Activated T-cell treated with anti-CD3 and anti-CD28 coated beads for 24 hours (primary cell): Measurements from ENCODE around the gene CD247.

Experiments used
- DNase-seq: peaks from one replicate; pipeline ENCODE4 v3.0.0-alpha.2; 2020; ENCODE audit warnings: low read depth

Gene CD247

DNA sequence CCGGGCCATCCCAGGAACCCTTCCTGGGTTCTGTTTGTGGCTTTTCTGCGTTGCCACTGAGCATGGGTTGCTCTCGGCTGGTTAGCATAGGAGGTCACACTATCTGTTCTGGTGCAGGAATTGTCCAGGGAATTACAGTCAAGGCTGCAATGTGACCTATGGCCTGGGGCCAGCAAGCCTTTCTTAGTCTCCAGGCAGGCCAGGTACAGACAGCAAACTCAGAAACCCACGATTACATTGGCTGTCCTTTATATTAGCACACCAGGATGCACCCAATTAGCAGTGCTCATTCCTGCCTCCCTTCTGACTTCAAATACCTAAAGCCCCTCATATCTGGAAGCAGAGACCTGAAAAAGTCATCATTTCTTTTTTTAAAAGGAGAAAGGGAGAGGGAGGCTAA lies 55.2 kb downstream of the CD247 start:
- no peak for DNase-seq

DNA sequence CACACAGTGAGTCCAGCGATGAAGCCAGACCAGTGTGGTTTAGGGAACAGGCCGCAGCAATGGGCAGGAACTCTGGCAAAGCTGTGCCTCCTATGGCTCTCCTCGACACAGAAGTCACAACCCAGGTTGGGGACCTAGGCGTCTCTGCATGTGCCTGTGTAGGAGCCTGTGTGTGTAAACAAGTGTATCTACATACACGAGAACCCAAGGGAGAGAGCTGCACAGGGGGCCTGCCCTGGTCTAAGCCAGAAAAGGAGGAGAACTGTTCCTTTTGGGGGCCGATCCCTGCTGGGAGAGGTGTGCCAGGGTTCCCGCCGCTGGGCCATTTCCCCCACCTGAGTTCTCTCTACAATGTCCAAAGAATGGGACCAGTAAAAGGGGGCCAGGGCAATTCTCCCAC lies 56.0 kb downstream of the CD247 start:
- DNase-seq = no peak

DNA sequence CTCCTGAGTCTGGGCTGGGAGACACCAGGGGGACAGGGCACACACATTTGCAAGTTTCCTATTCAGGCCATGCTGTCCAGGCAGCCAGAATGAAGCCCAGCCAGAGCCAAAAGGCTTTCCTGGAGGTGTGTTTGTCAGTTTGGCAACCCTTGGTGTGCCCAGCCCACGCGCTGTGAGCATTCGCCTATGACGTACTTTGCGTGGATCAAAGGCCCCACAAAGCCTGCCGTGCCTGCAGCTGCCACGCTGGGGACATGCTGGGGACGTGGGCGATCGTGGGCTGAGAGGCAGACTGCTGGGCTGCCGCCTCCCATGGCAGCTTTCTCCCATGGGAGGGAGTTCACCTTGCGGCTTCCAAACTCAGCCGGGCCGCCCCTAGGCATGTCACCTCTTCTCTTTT lies 57.5 kb downstream of the CD247 start:
- DNase-seq = no peak

DNA sequence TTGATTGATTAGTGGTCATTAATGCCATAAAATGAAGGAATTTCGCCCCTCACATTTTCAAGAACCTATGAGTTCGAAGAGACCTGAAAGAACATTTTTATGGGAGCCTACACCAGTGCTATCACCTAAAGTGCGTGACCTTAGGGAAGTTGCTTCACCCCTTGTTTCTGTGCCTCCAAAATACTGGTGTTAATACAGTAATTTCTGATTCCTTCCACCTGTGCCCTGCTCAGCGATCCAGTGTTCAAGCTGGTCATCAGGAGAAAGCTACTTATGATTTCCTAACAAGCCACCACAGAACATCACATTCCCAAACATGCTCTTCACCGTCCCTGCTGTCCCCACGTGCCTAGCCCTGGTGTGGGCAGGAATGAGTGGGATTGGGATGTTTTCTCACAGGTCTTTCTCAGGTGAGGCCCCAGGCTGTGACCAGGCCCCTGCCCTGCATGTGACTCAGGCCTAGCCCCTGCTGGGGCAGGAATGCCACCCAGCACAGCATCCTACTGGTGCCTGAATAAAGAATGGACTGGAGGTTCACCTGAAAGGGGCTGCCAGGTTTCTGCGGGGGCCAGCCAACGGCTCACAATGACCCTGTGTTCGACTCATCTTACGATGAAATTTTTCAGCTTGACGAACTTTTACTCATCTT lies 60.3 kb downstream of the CD247 start:
- DNase-seq = no peak

DNA sequence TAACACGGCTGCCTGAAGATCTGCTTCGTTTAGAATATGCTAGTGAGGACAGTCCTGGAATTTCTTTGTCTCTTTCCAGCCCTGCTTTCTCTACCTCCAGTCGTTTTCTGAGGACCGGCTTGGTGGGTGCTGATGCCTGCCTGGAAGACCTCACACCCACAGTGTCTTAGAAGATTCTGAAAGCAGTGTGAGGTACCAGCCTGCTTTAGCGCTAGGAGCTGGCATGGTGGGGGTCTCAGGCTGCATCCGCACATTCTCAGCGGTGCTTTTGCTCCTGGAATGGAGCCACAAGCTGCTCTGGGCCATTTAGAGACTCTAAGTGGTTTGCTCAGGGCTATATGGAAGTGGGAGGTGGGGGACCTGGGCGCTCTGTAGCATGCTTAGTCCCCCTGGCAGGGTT lies 61.4 kb downstream of the CD247 start:
- no peak for DNase-seq

DNA sequence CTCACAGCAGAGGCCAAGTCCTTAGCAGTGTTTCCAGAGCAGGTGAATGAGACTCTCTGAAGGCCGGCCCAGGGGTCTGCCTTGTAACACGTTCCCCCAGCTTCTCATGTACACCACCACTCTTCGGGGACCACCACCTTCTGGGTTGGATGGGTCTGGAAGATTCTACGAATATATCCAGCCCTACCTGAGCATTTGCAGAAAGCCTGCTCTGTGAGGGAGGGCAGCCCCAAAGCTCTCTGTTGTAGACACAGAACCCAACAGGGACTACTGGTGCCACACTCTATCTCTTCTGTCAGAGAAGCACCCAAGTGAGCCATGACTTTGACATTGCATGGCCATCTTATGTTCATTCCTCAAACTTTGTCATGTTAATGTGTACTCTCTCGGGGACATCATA lies 61.8 kb downstream of the CD247 start:
- no peak for DNase-seq

DNA sequence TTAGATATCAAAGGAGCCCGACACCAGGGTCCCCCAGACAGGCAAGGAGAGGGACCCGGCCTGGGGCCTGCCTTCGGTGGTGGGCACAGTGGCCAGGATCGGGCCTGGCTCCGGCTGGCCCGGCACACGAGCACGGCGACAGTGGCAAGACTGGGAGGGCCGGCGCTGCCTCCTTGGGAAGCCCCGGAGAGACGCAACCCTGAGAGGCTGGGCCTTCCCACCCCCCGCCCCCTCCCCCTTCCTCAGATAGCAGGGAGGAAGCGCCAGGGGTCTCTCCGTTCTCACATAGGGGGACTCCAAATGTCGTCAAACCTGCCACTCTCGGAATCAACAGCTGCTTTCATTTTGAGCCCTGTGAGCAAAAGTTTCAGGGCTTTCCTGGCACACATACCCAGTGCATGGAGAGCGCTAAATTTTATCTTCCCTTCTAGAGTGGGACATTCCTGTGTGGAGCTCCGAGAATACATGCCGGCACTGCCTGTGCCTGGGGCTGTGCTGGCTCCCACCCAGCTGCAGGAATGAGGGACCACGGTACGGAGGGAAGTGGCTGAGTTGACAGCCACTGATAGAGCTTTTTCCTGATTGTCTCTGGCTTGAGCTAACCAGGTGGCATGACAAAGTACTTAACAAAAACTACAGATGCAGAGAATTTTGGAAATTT lies 62.4 kb downstream of the CD247 start:
- no peak for DNase-seq

DNA sequence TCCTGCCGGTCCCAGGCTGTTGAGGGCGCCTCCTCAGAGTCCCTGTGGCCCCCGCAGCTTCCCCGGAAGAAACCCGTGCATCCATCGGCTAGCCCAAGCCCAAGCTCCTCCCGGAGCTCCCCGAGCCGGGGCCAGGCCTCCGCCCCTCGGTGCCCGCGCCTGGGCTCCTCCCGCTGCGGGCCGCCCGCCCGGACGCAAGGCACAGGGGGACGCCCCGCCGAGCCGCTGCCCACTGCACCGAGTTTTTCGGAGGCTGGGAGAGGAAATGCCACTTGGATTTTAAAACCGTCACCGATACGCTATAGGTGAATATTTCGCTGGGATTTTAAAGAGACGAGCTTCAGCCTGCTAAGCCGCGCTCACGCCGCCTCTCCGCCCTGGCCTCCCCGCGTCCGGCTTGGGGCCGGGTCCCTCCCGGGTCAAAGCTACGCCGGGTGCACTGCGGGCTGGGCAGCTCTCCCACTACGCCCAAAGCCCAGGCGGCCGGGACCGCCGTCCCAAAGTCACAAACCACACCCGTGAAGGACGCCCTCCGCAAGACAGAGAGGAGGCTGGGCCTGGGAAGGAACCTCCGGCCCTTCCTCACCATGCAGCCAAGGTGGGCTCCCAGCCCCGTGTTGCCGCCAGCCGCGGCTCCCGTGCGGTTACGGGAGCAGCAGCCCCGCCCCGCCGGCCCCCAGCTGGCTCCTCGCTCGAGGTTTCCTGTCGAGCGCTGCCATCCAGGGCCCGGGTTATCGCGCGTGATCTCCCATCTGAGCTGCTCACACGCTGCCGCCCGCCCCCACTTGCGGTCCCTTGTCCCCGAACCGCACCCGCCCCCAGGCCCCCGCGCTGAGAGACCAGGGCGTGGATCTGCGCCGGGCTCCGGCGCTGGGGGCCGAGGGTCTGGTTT lies 63.2 kb downstream of the CD247 start:
- DNase-seq = peak; percentile 65

DNA sequence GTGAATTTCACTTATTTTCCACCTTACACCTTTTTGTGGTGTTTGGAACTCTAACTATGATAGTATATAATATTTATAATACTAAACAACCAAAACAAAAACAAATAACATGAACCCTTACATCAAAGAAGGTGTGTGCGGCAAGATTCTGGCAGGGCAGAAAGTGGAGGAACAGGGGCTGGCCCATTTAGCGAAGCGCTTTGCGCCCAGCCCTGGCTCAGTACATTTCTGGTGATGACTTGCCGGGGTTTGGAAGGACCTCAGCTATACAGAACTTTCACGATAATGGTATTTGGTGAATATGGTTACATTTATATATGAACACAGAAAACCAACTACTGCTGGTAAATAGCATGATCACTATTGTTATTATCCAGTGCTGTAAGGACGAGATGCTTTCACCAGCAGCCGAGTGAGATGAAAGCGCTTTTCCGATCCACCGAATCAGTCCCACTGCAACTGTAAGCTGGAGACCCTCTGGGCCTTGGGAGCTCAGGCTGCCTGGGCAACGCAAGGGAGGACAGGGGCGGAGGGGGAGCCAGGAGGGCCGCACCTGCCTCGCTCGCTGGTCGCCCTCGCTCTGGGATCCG lies 63.9 kb downstream of the CD247 start:
- no peak for DNase-seq

DNA sequence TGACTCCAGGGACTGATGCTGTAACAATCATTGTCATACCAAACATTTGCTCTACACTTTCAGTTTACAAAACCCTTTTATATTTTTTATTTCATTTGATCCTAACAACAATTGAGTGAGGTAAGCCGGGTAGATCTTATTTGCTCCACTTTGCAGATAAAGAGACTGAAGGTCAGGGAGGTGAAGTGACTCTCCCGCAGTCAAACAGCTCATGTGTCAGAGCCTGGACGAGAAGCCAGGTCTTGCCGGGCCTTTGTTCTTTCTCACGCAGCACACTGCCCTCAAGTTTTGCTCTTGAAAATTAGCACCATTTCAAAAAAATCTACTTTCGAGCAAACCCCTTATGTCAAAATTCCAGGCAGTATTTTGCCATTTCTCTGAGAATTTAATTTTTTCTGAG lies 65.2 kb downstream of the CD247 start:
- DNase-seq = no peak

DNA sequence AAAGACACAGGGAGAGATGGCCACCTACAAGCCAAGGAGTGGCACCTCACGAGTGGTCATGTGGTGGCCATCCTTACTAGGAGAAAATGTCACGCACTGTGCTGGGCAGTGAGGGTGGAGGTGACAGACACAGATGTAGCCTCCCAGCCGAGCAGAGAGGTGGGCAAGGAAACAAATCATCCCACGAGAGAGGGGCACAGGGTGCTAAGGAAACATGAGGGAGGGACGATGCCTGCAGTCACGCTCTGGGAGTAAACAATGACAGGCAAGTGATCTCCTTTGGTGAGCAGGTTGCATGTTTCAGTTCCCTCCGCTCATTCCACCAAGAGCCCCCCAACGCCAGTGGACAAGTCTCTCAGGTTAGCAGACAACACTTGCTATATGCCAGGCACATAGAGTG lies 65.8 kb downstream of the CD247 start:
- DNase-seq = no peak

DNA sequence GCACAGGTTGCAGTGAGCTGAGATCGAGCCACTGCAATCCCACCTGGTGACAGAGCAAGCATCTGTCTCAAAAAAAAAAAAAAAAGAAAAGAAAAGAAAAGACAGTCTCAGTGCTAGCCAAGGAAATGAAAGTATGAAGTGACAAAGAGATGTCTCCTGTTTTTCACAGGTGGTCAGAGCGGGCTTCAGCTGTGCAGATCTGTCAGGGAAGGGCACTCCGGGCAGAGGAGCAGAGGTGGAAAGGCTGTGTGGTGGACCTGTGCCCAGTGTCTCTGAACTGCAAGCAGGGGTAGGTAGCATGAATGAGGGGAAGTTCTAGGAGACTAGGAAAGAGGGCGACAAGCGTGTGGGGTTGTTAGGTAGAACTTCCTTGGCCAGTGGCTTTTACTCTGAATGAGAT lies 67.5 kb downstream of the CD247 start:
- no peak for DNase-seq

DNA sequence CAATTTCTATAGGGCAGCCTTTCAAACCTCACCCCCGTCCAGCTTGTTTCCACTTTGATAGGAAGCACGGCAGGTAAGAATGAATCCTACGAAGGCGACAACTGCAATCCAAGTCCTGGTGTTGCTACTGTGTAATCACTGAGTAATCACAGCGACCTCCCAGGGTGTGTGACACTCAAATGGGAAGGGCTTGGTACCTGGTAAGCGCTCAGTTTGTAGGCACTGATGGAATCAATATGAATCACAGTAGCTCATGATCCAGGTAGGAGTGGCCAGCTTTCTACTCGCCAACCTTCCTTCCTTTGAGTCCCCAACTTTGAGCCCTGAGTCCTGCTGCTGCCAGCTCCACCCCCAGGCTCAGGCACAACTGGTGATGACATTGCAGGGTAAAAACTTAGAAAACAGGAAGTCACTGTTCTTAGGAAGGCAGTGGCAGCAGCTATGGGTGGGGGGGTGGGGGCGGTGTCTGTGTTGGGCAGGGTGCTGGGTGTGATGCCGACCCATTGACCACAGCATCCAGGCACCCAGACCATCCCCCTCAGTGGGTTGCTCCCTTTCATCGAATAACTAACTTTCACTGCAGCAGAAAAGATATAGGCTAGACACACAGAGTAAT lies 70.7 kb downstream of the CD247 start:
- DNase-seq = peak; percentile 57

DNA sequence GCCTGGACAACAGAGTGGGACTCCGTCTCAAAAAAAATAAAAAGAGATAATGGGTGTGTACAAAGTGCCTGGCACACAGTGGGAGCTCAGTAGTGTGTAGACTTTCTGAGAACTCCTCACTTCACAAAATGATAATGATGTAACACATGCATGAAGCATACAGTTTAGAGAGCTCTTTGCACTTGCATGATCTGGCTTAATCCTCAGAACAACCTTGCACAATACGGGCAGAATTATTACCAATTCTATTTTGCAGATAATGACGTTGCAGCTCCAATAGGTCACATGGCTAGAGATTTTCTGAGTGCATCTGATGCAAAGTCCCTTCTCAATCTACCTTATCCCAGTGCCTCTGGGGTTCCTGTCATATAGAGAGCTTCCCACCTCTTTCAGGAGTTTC lies 71.4 kb downstream of the CD247 start:
- no peak for DNase-seq

DNA sequence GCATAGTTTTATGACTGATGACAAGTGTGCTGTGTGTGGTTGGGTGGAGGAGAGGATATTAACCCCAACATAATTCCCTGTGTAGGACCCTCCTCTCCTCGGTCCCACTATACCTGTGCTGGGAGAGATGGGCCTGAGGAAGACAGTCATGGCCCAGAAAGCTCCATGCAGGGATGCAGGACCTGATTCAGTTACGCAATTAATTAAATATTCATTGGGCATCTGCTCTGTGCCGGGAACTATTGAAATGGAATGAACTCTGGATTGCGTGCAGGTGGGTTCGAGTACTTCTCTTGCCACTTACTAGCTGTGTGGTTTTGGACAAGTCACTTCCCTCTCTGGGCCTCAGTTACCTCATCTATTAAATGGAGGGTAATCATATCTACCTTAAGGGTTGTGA lies 74.6 kb downstream of the CD247 start:
- DNase-seq = no peak

DNA sequence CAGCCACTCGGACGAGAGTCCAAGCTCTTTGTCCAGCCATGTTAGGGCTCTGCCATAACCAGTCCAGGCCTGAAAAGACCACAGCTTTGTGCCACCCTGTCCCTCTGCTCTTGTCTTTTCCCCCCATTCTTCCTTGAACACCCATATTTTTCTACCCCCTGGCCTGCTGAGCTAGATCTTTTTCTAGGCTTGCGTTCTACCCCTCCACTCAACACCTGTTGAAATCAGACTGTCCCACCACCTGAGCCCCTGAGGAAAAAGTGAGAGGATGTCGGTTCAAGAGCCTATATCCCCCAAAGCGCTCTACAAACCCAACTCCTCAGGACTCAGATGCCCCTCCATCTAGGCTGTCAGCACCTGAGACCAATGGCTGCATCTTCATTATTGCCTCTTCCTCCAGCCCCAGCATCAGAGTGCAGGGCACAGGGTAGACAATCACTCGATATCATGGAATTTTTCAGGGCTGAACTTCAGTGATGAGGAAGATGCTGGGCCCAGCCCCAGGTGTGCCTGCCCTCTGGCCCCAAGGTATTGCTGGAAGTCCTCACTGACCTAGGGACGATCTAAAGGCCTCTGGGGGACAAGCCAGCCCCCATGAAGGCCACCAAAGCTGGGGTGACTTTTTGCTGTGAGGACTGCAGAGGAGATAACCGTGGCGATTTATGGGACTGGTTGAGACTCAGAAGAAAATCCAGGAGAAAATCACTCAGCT lies 75.3 kb downstream of the CD247 start:
- DNase-seq = no peak

DNA sequence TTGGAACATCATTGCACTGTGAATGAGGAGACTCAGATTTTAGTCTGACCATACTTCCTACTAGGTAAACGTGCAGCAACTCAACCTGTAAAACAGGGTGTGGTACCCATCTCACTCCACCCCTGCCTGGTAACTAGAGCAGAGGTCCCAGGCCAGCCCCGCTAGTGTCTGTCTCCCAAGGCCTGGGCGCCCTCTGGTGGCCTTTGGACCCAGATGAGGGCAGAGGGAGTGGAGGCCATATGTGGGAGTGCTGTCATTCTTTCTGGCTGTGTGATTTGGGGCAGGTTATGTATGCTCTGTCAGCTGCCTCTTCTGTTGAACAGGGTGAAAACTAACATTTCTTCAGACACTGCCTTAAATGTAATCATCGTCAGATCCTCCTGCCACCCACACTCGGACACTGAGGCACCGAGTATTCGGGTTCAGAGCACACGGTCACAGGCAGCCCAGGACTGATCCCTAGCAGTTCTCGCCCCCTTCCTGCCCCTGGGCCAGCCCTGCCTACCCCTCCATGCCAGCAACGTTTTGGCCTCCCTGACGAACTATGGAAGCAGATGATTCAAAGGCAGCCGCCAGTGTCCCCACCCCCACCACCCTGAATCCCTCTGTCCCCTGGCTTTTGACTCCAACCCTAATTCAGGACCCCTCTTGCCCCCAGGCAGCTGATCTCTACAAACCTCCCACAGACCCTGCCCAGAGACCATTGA lies 76.0 kb downstream of the CD247 start:
- peak; percentile 86 for DNase-seq

DNA sequence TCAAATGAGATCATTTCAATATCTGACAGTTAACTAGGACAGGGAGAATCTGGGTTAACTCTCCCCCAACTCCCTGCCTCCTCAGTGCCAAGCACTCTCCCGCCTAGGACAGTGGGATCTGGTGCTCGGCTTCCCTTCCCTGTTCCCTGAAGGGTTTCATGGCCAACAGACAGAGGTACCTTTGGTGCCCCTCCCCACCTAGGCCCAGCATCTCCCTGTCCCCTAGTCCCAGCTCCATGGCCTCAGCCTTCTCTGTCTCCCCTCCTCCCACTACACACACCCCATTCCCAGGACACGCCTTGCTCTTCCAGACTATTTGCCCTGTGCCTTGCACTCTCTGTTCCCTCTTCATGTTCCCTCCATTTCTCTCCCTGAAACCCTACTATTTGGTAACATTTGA lies 77.1 kb downstream of the CD247 start:
- no peak for DNase-seq

DNA sequence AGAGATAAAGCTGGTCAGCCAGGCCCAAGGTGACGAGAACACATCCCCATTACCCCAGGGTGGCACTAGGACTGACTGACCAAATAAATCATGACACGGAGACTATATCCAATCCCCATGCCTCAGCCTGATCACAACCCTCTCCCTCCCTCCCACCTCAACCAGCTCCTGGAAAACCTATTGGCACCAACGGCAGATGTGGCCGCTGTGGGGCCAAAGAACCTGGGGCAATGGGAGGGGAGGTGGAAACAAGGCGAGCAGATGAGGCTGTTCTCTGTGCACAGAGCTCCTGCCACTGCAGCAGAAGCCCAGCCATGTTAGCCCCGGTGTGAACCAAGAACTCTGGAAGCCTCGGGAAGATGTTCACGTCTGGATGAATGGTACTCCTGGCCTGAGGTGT lies 77.6 kb downstream of the CD247 start:
- no peak for DNase-seq

DNA sequence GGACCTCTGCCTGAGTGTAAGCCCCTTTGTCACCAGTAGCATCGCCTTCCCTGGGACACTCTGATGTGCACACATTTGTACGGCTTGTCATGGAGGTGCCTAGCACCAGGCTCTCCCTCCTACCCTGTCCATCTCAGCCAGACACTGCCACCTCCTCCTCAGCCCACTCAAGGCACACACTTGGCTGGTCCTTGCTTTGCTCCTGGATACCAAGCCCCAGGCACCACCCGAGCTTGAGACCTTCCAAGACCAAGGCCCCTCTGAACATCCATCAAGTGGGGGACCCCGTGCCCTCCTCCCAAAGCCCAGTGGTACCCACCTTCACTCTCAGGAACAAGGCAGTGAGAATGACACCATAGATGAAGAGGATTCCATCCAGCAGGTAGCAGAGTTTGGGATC lies 78.0 kb downstream of the CD247 start:
- DNase-seq = no peak
